H1 (cell line): Measurements from ENCODE around the gene GARIN3. TPM values are rescaled to one million over a fixed set of nuclear protein-coding genes. Genes with fewer than 3 reads are reported as not detected.

Experiments
- CTCF ChIA-PET: fragments of 300-600 bp; sonication (Branson Sonifier 250); formaldehyde crosslinking; loops from one replicate; lab custom pipeline; 2021; ENCODE audit not compliant: partially characterized antibody; lab: Charles Lee
- POLR2A ChIA-PET: fragments of 300-600 bp; sonication (Branson Sonifier 250); formaldehyde crosslinking; loops from one replicate; lab custom pipeline; 2021; ENCODE audit warnings: inconsistent platforms; ENCODE audit not compliant: partially characterized antibody; lab: Charles Lee
- DNase-seq, 2 experiments: peaks; one replicate each; pipeline versions ENCODE4 v3.0.0 to v3.0.0-alpha.2; 2010 to 2022; ENCODE audit warnings: low spot score in 2 of 2, low read depth in 1 of 2, mixed read lengths in 1 of 2
- FAIRE-seq: peaks from 2 replicates; lab custom pipeline; 2011; peaks lifted over from hg19 to GRCh38; lab: Jason Lieb, UNC
- H2AFZ ChIP-seq: 2 replicates; pipeline ENCODE4 v1.8.1; 2012; ENCODE audit warnings: low read length, inconsistent platforms
- H2AK5ac ChIP-seq: 2 replicates; pipeline ENCODE4 v1.6.1; 2013; ENCODE audit warnings: low read depth, low read length
- H2BK120ac ChIP-seq: replicated peaks from 2 replicates; pipeline ENCODE3; 2013; ENCODE audit warnings: low read depth, low read length, inconsistent platforms
- H2BK12ac ChIP-seq: 2 replicates; pipeline ENCODE4 v1.6.1; 2013; ENCODE audit warnings: low read depth, low read length
- H2BK15ac ChIP-seq: 2 replicates; pipeline ENCODE4 v1.6.1; 2013; ENCODE audit warnings: low read length
- H2BK20ac ChIP-seq: 2 replicates; pipeline ENCODE4 v1.6.1; 2013; ENCODE audit warnings: low read length
- H2BK5ac ChIP-seq: 2 replicates; pipeline ENCODE4 v1.6.1; 2013; ENCODE audit warnings: low read depth, low read length
- H3K14ac ChIP-seq: 2 replicates; pipeline ENCODE4 v1.6.1; 2013; ENCODE audit warnings: inconsistent platforms; ENCODE audit not compliant: insufficient read length
- H3K18ac ChIP-seq: 2 replicates; pipeline ENCODE4 v1.6.1; 2013; ENCODE audit warnings: low read length; ENCODE audit errors: extremely low read depth
- H3K23ac ChIP-seq: 2 replicates; pipeline ENCODE4 v1.6.1; 2013; ENCODE audit warnings: inconsistent platforms; ENCODE audit not compliant: insufficient read length
- H3K23me2 ChIP-seq: 2 replicates; pipeline ENCODE4 v1.6.1; 2013; ENCODE audit warnings: low read depth, low read length
- H3K27ac ChIP-seq: 2 replicates; pipeline ENCODE4 v1.6.1; 2011; ENCODE audit warnings: low read depth, low read length, inconsistent platforms
- H3K27me3 ChIP-seq, 4 experiments: replicated peaks in 1 of 4; 1 replicate in 1 of 4; 2 replicates in 3 of 4; pipeline versions ENCODE4 v1.6.1 to v1.8.1; 2011 to 2013; ENCODE audit warnings: low read length in 3 of 4, mild to moderate bottlenecking in 3 of 4, inconsistent platforms in 2 of 4, mixed read lengths in 2 of 4, moderate library complexity in 1 of 4; ENCODE audit not compliant: control insufficient read depth in 3 of 4, insufficient read depth in 3 of 4; ENCODE audit errors: extremely low read depth in 1 of 4
- H3K36me3 ChIP-seq, 4 experiments: 2 replicates each; pipeline versions ENCODE4 v1.6.1 to v1.8.1; 2011 to 2013; ENCODE audit warnings: mild to moderate bottlenecking in 4 of 4, low read length in 3 of 4, moderate library complexity in 2 of 4, control low read depth in 1 of 4, inconsistent platforms in 1 of 4; ENCODE audit not compliant: insufficient read depth in 4 of 4, control insufficient read depth in 2 of 4
- H3K4ac ChIP-seq: replicated peaks from 2 replicates; pipeline ENCODE3; 2013; ENCODE audit warnings: low read length, low read depth, mixed read lengths, inconsistent platforms; ENCODE audit not compliant: insufficient read length
- H3K4me1 ChIP-seq, 4 experiments: replicated peaks in 1 of 4; 1 replicate in 1 of 4; 2 replicates in 3 of 4; pipeline versions ENCODE4 v1.6.1 to v1.8.1; 2011 to 2013; ENCODE audit warnings: low read length in 3 of 4, inconsistent platforms in 2 of 4, mixed read lengths in 1 of 4; ENCODE audit not compliant: insufficient read depth in 4 of 4, control insufficient read depth in 3 of 4
- H3K4me2 ChIP-seq, 2 experiments: 2 replicates each; pipeline versions ENCODE4 v1.6.1 to v1.8.1; 2011 to 2013; ENCODE audit warnings: low read depth in 2 of 2, low read length in 2 of 2, control low read depth in 1 of 2, inconsistent platforms in 1 of 2, mild to moderate bottlenecking in 1 of 2; ENCODE audit not compliant: insufficient read depth in 1 of 2
- H3K4me3 ChIP-seq, 4 experiments: fragments of 200-600, 300-600 bp in 1 of 4; sonication (generic), shearing (Covaris generic), sonication (Bioruptor Twin) in 1 of 4; 2 replicates each; pipeline versions ENCODE4 v1.5.1 to v1.8.1; 2011 to 2016; ENCODE audit warnings: low read length in 4 of 4, low read depth in 3 of 4, control low read depth in 2 of 4, inconsistent platforms in 2 of 4, mild to moderate bottlenecking in 2 of 4, mixed read lengths in 1 of 4, moderate library complexity in 1 of 4; ENCODE audit not compliant: insufficient read depth in 2 of 4; ENCODE audit errors: extremely low read depth in 1 of 4
- H3K56ac ChIP-seq: replicated peaks from 2 replicates; pipeline ENCODE3; 2013; ENCODE audit warnings: low read depth, mild to moderate bottlenecking, mixed read lengths, low read length, inconsistent platforms; ENCODE audit not compliant: insufficient read length
- H3K79me1 ChIP-seq: 2 replicates; pipeline ENCODE4 v1.6.1; 2013; ENCODE audit warnings: low read depth, low read length, control low read depth
- H3K79me2 ChIP-seq, 2 experiments: 2 replicates each; pipeline versions ENCODE4 v1.6.1 to v1.8.1; 2012 to 2013; ENCODE audit warnings: low read length in 2 of 2, mild to moderate bottlenecking in 2 of 2, inconsistent platforms in 1 of 2; ENCODE audit not compliant: insufficient read depth in 2 of 2, control insufficient read depth in 1 of 2
- H3K9ac ChIP-seq, 4 experiments: replicated peaks in 1 of 4; 1 replicate in 1 of 4; 2 replicates in 3 of 4; pipeline versions ENCODE4 v1.6.1 to v1.8.1; 2011 to 2013; ENCODE audit warnings: low read depth in 3 of 4, low read length in 3 of 4, control low read depth in 2 of 4, mild to moderate bottlenecking in 2 of 4, moderate library complexity in 2 of 4, inconsistent platforms in 1 of 4; ENCODE audit errors: extremely low read depth in 1 of 4
- H3K9me3 ChIP-seq, 2 experiments: 2 replicates each; pipeline versions ENCODE4 v1.6.1 to v1.8.1; 2012 to 2013; ENCODE audit warnings: mild to moderate bottlenecking in 2 of 2, moderate library complexity in 2 of 2, control low read depth in 1 of 2, inconsistent platforms in 1 of 2, low read depth in 1 of 2, low read length in 1 of 2, mixed read lengths in 1 of 2; ENCODE audit not compliant: insufficient read depth in 2 of 2
- H4K20me1 ChIP-seq, 2 experiments: replicated peaks in 1 of 2; 2 replicates each; pipeline versions ENCODE3 to v1.8.1; 2011 to 2013; ENCODE audit warnings: inconsistent platforms in 2 of 2, low read length in 2 of 2, mild to moderate bottlenecking in 1 of 2; ENCODE audit not compliant: insufficient read depth in 2 of 2, control insufficient read depth in 1 of 2
- H4K5ac ChIP-seq: 2 replicates; pipeline ENCODE4 v1.6.1; 2013; ENCODE audit warnings: low read length, low read depth, mixed read lengths, inconsistent platforms; ENCODE audit not compliant: insufficient read length
- H4K8ac ChIP-seq: 2 replicates; pipeline ENCODE4 v1.8.0; 2013; ENCODE audit warnings: mild to moderate bottlenecking, moderate library complexity, low read length, inconsistent platforms; ENCODE audit not compliant: insufficient read depth; ENCODE audit errors: extremely low read depth
- H4K91ac ChIP-seq: replicated peaks from 2 replicates; pipeline ENCODE3; 2013; ENCODE audit warnings: low read length, mixed read lengths, inconsistent platforms; ENCODE audit not compliant: insufficient read length
- CHD1 ChIP-seq: IDR thresholded peaks from 2 replicates; pipeline ENCODE4 v1.6.1; 2012; ENCODE audit warnings: low read depth, low read length, improper control_type of control experiment
- FOSL1 ChIP-seq: IDR thresholded peaks from 2 replicates; pipeline ENCODE4 v1.6.1; 2011; ENCODE audit warnings: mild to moderate bottlenecking, low read depth, low read length, moderate library complexity; ENCODE audit not compliant: insufficient read depth
- GABPA ChIP-seq: IDR thresholded peaks from 2 replicates; pipeline ENCODE4 v1.6.1; 2011; ENCODE audit warnings: mild to moderate bottlenecking, low read length, moderate library complexity, borderline replicate concordance; ENCODE audit not compliant: insufficient read depth
- GTF2F1 ChIP-seq: IDR thresholded peaks from 2 replicates; pipeline ENCODE4 v1.6.1; 2012; ENCODE audit warnings: low read depth, low read length, improper control_type of control experiment, borderline replicate concordance
- KDM1A ChIP-seq: fragments of 200-600, 300-600 bp; sonication (generic); IDR thresholded peaks from 2 replicates; pipeline ENCODE4 v1.7.1; 2016; ENCODE audit warnings: mild to moderate bottlenecking, low read length, borderline replicate concordance
- RNF2 ChIP-seq: fragments of 200-900, 300-1000 bp; sonication (generic); IDR thresholded peaks from 2 replicates; pipeline ENCODE4 v1.7.1; 2016; ENCODE audit warnings: borderline replicate concordance, low read depth, mild to moderate bottlenecking, antibody characterized with exemption, low read length; ENCODE audit not compliant: poor library complexity, severe bottlenecking; ENCODE audit errors: missing control alignments
- SIRT6 ChIP-seq: IDR thresholded peaks from one replicate; pipeline ENCODE4 v1.7.1; 2012; ENCODE audit warnings: low read length, inconsistent platforms
- SP1 ChIP-seq: IDR thresholded peaks from 2 replicates; pipeline ENCODE4 v1.6.1; 2011; ENCODE audit warnings: low read depth, low read length
- SRF ChIP-seq: IDR thresholded peaks from 2 replicates; pipeline ENCODE4 v1.6.1; 2011; ENCODE audit warnings: mild to moderate bottlenecking, low read depth, low read length, moderate library complexity
- WGBS, 2 experiments: shearing (Covaris generic) in 1 of 2; methylation state at CpG; one replicate each; pipeline versions ENCODE4 v1.1.6 to v1.1.7; 2013 to 2015; ENCODE audit warnings: low lambda C conversion rate in 2 of 2, mixed read lengths in 2 of 2, inconsistent platforms in 1 of 2, low coverage in 1 of 2, missing lambda C conversion rate in 1 of 2; ENCODE audit not compliant: insufficient replicate concordance in 2 of 2, insufficient coverage in 1 of 2, insufficient read length in 1 of 2; ENCODE audit errors: extremely low coverage in 1 of 2, missing lambda C conversion rate in 1 of 2; 5-methylcytosine and 5-hydroxymethylcytosine counted together
- polyA plus RNA-seq, 7 experiments: library from polyadenylated mRNA; depleted of rRNA in 3 of 7; stranded (reverse) in 5 of 7; unstranded in 2 of 7; fragments of >200 nt in 5 of 7; fragments of 200-250 nt in 2 of 7; gene quantifications; 1 replicate in 5 of 7; 2 replicates in 1 of 7; 4 replicates in 1 of 7; pipeline versions ENCODE4 v1.2.1 to v1.2.3, GENCODE V29; 2011 to 2013; ENCODE audit warnings: missing spikeins in 2 of 7, mixed read lengths in 2 of 7
- total RNA-seq: library from RNA; stranded (reverse); fragmentation: NEBNext Ultra II Directional; extraction: Animal tissue kit (Norgen Biotek cat#: 25700); gene quantifications from 2 replicates; pipeline ENCODE4 v1.2.1, GENCODE V29; 2021
- TF ChIP-seq, protein P1 (sequence below), 3 experiments: IDR thresholded peaks; 1 replicate in 2 of 3; 2 replicates in 1 of 3; pipeline versions ENCODE4 v1.5.1 to v1.6.1; 2011; ENCODE audit warnings: low read length in 3 of 3, mild to moderate bottlenecking in 3 of 3, inconsistent platforms in 2 of 3, low read depth in 1 of 3, moderate library complexity in 1 of 3; ENCODE audit not compliant: insufficient read depth in 1 of 3; ENCODE audit errors: control extremely low read depth in 1 of 3
- TF ChIP-seq, protein P2 (sequence below): IDR thresholded peaks from 2 replicates; pipeline ENCODE4 v1.6.1; 2011; ENCODE audit warnings: low read length, improper control_type of control experiment

GARIN3 gene
- total and polyA plus RNA-seq, 2 of the 8 experiments (the other 6 are each of a cell fraction or from before 2014, with no cell fraction given): not detected

DNA sequence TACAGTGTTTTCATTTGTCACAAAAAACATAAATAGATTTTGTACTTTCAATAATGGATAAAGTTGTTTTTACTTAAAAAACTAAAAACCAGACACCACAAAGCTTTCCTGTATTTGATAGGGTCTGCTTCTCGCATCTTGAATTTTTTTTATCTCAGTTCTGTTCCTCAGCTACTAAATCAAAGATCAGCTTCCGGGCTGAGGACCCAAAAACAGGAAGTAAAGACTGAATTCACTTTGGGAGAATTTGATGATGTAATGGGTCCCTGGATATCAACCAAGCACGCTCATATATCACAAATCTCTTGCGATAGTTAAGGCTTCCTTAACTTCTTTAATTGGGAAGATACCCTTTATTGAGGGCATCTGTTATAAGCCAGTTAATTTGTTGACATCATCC, 38.7 kb upstream of the GARIN3 start:
- Histone ChIP-seq H2BK12ac (no peak overlapping the region), H3K23me2 (no peaks in the 10 kb centered on the region), H3K27me3 (no peaks in the 10 kb centered on the region), H2BK15ac (no peak overlapping the region), H3K27ac (no peak overlapping the region), H2AFZ (no peak overlapping the region), H2AK5ac (no peak overlapping the region), H3K79me2 (no peaks in the 10 kb centered on the region), H3K4me3 (no peak overlapping the region), H3K23ac (no peak overlapping the region), H4K8ac (no peak overlapping the region), H4K5ac (no peak overlapping the region), H3K4ac (no peak overlapping the region), H2BK120ac (no peak overlapping the region), H3K4me2 (no peak overlapping the region), H3K36me3 (no peaks in the 10 kb centered on the region), H2BK20ac (no peak overlapping the region), H3K79me1 (no peaks in the 10 kb centered on the region), H3K9ac (no peak overlapping the region), H3K56ac (no peak overlapping the region), H4K91ac (no peak overlapping the region), H3K9me3 (no peaks in the 10 kb centered on the region), H3K18ac (no peak overlapping the region), H3K4me1 (no peaks in the 10 kb centered on the region), H3K14ac (no peak overlapping the region), H2BK5ac (no peak overlapping the region), H4K20me1 (no peaks in the 10 kb centered on the region)
- ChIA-PET POLR2A (no interaction called here), CTCF (interaction anchor here (0.8 to 1.3 kb wide), 2 partner anchors 15 to 17 kb away, joined by 3 to 10 read pairs; no protein-coding TSS in a partner anchor)
- DNase-seq: no peak
- 93% methylated on average over 4 of the region's 4 CpGs; no CpG with 5 or more reads in 1 of the 2 experiments for WGBS, 2 experiments
- FAIRE-seq: no peak
- TF ChIP-seq, protein P1, sequence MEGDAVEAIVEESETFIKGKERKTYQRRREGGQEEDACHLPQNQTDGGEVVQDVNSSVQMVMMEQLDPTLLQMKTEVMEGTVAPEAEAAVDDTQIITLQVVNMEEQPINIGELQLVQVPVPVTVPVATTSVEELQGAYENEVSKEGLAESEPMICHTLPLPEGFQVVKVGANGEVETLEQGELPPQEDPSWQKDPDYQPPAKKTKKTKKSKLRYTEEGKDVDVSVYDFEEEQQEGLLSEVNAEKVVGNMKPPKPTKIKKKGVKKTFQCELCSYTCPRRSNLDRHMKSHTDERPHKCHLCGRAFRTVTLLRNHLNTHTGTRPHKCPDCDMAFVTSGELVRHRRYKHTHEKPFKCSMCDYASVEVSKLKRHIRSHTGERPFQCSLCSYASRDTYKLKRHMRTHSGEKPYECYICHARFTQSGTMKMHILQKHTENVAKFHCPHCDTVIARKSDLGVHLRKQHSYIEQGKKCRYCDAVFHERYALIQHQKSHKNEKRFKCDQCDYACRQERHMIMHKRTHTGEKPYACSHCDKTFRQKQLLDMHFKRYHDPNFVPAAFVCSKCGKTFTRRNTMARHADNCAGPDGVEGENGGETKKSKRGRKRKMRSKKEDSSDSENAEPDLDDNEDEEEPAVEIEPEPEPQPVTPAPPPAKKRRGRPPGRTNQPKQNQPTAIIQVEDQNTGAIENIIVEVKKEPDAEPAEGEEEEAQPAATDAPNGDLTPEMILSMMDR (IDR thresholded peaks at IDR 0.05; ENCODE audit: control extremely low read depth in 1 of 3, insufficient read depth in 1 of 3, low read depth in 1 of 3, low read length in 3 of 3): no peak
- no peak for TF ChIP-seq SIRT6
- TF ChIP-seq, protein P2, sequence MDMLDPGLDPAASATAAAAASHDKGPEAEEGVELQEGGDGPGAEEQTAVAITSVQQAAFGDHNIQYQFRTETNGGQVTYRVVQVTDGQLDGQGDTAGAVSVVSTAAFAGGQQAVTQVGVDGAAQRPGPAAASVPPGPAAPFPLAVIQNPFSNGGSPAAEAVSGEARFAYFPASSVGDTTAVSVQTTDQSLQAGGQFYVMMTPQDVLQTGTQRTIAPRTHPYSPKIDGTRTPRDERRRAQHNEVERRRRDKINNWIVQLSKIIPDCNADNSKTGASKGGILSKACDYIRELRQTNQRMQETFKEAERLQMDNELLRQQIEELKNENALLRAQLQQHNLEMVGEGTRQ: no peak
- TF ChIP-seq CHD1: no peak
- no peak for TF ChIP-seq GTF2F1
- TF ChIP-seq SP1: no peak
- no peak for TF ChIP-seq SRF
- TF ChIP-seq RNF2: no peak
- no peak for TF ChIP-seq GABPA
- TF ChIP-seq FOSL1: no peak
- no peak for TF ChIP-seq KDM1A
